Uterus (tissue), 4 donors: ENCODE results near the gene FKRP. TPM values are rescaled to one million over a fixed set of nuclear protein-coding genes. Genes with fewer than 3 reads are reported as not detected.

Experiments
- DNase-seq, 2 donors: peaks; one replicate each; pipeline ENCODE4 v3.0.0-alpha.2; 2019 to 2020
- H3K27ac ChIP-seq, 2 donors: fragments of 200-600 bp; sonication (generic); 1 replicate in 1 of 2; 2 replicates in 1 of 2; pipeline ENCODE4 v1.5.1; 2016 to 2018
- H3K27me3 ChIP-seq, 2 donors: fragments of 200-600 bp; sonication (generic); one replicate each; pipeline ENCODE4 v1.5.1; 2018 to 2019; ENCODE audit warnings: control low read depth in 1 of 2
- H3K36me3 ChIP-seq, 2 donors: fragments of 200-600 bp; sonication (generic); one replicate each; pipeline ENCODE4 v1.5.1; 2019; ENCODE audit warnings: control low read depth in 1 of 2
- H3K4me1 ChIP-seq, 2 donors: fragments of 200-600 bp; sonication (generic); one replicate each; pipeline ENCODE4 v1.5.1; 2018 to 2019; ENCODE audit warnings: control low read depth in 1 of 2
- H3K4me3 ChIP-seq, 2 donors: fragments of 200-600 bp; sonication (generic); 1 replicate in 1 of 2; 2 replicates in 1 of 2; pipeline ENCODE4 v1.5.1; 2018 to 2019; ENCODE audit warnings: mild to moderate bottlenecking in 1 of 2
- H3K9me3 ChIP-seq, 2 donors: fragments of 200-600 bp; sonication (generic); one replicate each; pipeline ENCODE4 v1.5.1; 2019; ENCODE audit warnings: control low read depth in 1 of 2
- POLR2A ChIP-seq, 2 donors: fragments of 450-650 bp; IDR thresholded peaks; one replicate each; pipeline ENCODE4 v1.6.1; 2016; ENCODE audit warnings: antibody characterized with exemption in 2 of 2, mild to moderate bottlenecking in 1 of 2, moderate library complexity in 1 of 2
- intact Hi-C: fragments of 100-400 bp; cut with DNase I; formaldehyde crosslinking; loops from one replicate; pipeline ENCODE4 v1.15.1; 2023; ENCODE audit warnings: low total_unique reads
- total RNA-seq, 4 donors: library from RNA; depleted of rRNA in 3 of 4; stranded (reverse); fragments of >200 nt in 3 of 4; gene quantifications; one replicate each; pipeline versions ENCODE4 v1.1.0 to v1.2.4, GENCODE V29; 2014 to 2023
- TF ChIP-seq, protein P1 (sequence below), 4 experiments: fragments of 200-600 bp in 2 of 4; fragments of 450-650 bp in 2 of 4; sonication (generic) in 2 of 4; IDR thresholded peaks; one replicate each; pipeline ENCODE4 v1.5.1; 2016 to 2019; ENCODE audit warnings: antibody characterized with exemption in 4 of 4, mild to moderate bottlenecking in 2 of 4, moderate library complexity in 1 of 4
- donor health status: DM: yes; HTN: yes; CAD: no.

Gene FKRP
- total RNA-seq, 4 donors from 2014 or later, result 7.4 to 154 (median 22.1) TPM

- no peak for TF ChIP-seq POLR2A (IDR thresholded peaks at IDR 0.05)
- TF ChIP-seq, protein P1, sequence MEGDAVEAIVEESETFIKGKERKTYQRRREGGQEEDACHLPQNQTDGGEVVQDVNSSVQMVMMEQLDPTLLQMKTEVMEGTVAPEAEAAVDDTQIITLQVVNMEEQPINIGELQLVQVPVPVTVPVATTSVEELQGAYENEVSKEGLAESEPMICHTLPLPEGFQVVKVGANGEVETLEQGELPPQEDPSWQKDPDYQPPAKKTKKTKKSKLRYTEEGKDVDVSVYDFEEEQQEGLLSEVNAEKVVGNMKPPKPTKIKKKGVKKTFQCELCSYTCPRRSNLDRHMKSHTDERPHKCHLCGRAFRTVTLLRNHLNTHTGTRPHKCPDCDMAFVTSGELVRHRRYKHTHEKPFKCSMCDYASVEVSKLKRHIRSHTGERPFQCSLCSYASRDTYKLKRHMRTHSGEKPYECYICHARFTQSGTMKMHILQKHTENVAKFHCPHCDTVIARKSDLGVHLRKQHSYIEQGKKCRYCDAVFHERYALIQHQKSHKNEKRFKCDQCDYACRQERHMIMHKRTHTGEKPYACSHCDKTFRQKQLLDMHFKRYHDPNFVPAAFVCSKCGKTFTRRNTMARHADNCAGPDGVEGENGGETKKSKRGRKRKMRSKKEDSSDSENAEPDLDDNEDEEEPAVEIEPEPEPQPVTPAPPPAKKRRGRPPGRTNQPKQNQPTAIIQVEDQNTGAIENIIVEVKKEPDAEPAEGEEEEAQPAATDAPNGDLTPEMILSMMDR (IDR thresholded peaks at IDR 0.05), result no peak
- intact Hi-C loops, result loop anchor here (10.0 kb wide), 1 partner anchor 61 kb away; no protein-coding TSS in a partner anchor
- no peaks in the 10 kb centered on the region for H3K36me3 ChIP-seq
Measured at GRCh38 chr19:46783670-46784069, 37.8 kb downstream of the FKRP start.

DNA sequence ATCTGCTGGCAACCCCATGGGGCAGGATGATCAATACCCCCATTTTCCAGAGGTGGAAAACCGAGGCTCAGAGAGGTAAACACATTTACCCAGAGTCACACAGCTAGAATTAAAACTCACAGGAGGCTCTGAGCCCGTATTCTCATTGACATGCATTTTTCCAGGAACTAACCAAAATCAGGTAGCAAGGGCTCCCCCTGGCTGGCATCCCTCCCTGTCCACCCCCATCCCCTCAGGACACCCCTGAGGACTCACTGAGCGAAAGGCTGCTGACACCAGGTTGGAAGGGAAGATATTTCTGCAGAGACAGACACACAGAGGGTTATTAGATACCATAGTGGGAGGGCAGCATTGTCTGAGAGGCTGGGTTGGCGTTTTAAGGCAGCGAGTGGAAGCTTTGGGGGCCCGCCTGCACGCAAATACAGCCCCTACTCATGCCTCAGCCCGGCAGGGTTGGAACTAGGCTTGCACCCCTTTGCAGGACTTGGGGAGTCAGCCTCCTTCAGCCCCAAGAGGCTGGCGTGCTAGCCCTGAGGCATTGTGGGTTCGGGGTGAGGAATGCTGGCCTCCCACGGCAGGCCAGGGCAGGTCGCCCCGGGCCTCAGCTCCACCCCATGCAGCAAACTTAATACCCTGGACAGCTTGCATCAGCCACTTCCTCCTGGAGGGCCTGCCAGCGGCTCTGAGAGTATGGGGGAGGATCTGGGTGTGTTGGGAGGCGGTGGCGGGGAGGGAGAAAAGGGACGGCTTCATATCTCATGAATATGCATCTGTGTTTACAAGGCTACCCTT is 38.6 kb downstream of the FKRP start:
- Histone ChIP-seq H3K27ac (peak overlapping the region; percentile 91 to 92), H3K4me1 (peaks cover 0 to 18% of the 10 kb centered on the region in 2 donors), H3K9me3 (no peaks in the 10 kb centered on the region), H3K36me3 (no peaks in the 10 kb centered on the region), H3K27me3 (no peaks in the 10 kb centered on the region), H3K4me3 (peak overlapping the region; percentile 16 to 20)
- intact Hi-C loops, result loop anchor here (10.0 kb wide), 1 partner anchor 60 kb away; no protein-coding TSS in a partner anchor
- peak; percentile 82 to 83 for DNase-seq
- TF ChIP-seq, protein P1 (IDR thresholded peaks at IDR 0.05), result peak in 1 of 4 experiments; percentile 22
- no peak for TF ChIP-seq POLR2A (IDR thresholded peaks at IDR 0.05)

More at GRCh38 chr19:46783670-46784069, 37.8 kb downstream of the FKRP start:
- Histone ChIP-seq H3K4me3 (no peak overlapping the region), H3K27ac (peak overlapping the region; percentile 26 to 92), H3K4me1 (peaks cover 0 to 18% of the 10 kb centered on the region in 2 donors), H3K9me3 (no peaks in the 10 kb centered on the region), H3K27me3 (no peaks in the 10 kb centered on the region)
- no peak for DNase-seq

DNA sequence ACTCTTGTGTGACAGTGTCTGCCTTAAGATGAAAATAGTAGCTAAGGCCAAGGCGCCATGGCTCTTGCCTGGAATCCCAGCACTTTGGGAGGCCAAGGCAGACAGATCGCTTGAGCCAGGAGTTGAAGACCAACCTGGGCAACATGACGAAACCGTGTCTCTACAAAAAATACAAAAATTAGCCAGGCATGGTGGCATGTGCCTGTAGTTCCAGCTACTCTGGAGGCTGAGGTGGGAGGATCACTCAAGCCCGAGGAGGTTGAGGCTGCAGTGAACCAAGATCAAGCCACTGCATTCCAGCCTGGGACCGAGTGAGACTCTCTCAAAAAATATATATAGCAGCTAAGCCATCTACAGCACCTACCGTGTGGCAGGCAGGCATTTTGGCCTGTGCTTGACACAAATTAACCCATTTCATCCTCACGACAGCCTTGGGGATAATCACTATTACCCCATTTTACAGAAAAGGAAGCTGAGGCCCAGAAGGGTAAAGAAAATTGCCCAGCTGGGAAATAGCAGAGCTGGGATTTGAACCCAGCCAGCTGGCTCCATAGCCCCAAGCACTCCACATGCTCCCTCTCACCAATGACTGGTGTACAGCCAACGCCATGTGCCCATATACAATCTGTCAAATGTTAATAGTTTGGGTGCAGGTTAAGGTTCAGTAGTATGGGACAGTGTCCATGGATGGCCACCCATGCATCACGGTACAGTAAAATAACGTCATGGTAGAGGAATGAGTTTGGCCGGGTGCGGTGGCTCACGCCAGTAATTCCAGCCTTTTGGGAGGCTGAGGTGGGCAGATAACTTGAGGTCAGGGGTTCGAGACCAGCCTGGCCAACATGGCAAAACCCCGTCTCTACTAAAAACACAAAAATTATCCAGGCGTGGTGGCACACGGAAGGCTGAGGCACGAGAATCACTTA is 39.5 kb downstream of the FKRP start:
- TF ChIP-seq, protein P1 (IDR thresholded peaks at IDR 0.05), result no peak
- no peak for TF ChIP-seq POLR2A (IDR thresholded peaks at IDR 0.05)
- Histone ChIP-seq H3K4me3 (peak overlapping the region; percentile 20 to 74), H3K4me1 (peaks cover 0 to 18% of the 10 kb centered on the region in 2 donors), H3K9me3 (no peaks in the 10 kb centered on the region), H3K27ac (peak overlapping the region; percentile 91 to 92), H3K36me3 (no peaks in the 10 kb centered on the region), H3K27me3 (no peaks in the 10 kb centered on the region)
- DNase-seq, result no peak
- intact Hi-C loops, result loop anchor here (10.0 kb wide), 1 partner anchor 59 kb away; no protein-coding TSS in a partner anchor

DNA sequence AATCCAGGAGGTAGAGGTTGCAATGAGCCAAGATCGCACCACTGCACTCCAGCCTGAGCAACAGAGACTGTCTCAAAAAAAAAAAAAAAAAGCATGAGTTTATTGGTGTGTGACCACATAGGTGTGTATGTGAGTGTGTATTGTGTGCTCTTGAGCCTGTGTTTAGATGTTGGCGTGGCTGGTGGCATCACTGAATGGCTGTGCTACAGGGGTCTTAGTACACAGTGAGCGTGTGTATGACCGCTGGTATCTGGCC is 40.1 kb downstream of the FKRP start:
- Histone ChIP-seq H3K4me1 (peaks cover 0 to 18% of the 10 kb centered on the region in 2 donors), H3K4me3 (peak overlapping the region; percentile 65 to 74), H3K27ac (peak overlapping the region; percentile 91 to 92), H3K9me3 (no peaks in the 10 kb centered on the region), H3K36me3 (no peaks in the 10 kb centered on the region), H3K27me3 (no peaks in the 10 kb centered on the region)
- TF ChIP-seq, protein P1 (IDR thresholded peaks at IDR 0.05), result no peak
- no peak for TF ChIP-seq POLR2A (IDR thresholded peaks at IDR 0.05)
- intact Hi-C loops, result loop anchor here (10.0 kb wide), 1 partner anchor 59 kb away; no protein-coding TSS in a partner anchor
- no peak for DNase-seq
